ENCODE measurements around the gene LTBP1.

Gene LTBP1

GRCh38 chr2:33118651-33119050 lies 171.9 kb downstream of the LTBP1 start:
- no peak for DNase-seq (ENCODE audit: low spot score)

- DNase-seq (ENCODE audit: low spot score) = no peak
Observed at GRCh38 chr2:33121416-33121815, 174.7 kb downstream of the LTBP1 start.

- no peak for DNase-seq (ENCODE audit: low spot score)
Observed at GRCh38 chr2:33121925-33122324, 175.2 kb downstream of the LTBP1 start.

- no peak for DNase-seq (ENCODE audit: low spot score)
Observed at GRCh38 chr2:33122726-33123125, 176.0 kb downstream of the LTBP1 start.

GRCh38 chr2:33123216-33123615 lies 176.5 kb downstream of the LTBP1 start:
- no peak for DNase-seq (ENCODE audit: low spot score)

GRCh38 chr2:33126552-33126951 lies 179.8 kb downstream of the LTBP1 start:
- DNase-seq (ENCODE audit: low spot score) = no peak

GRCh38 chr2:33126958-33127357 lies 180.2 kb downstream of the LTBP1 start:
- no peak for DNase-seq (ENCODE audit: low spot score)

GRCh38 chr2:33129263-33130053 lies 182.7 kb downstream of the LTBP1 start:
- no peak for DNase-seq (ENCODE audit: low spot score)

- DNase-seq (ENCODE audit: low spot score) = no peak
Observed at GRCh38 chr2:33130054-33130447, 183.3 kb downstream of the LTBP1 start.

GRCh38 chr2:33130544-33130943 lies 183.8 kb downstream of the LTBP1 start:
- no peak for DNase-seq (ENCODE audit: low spot score)

GRCh38 chr2:33131111-33131510 lies 184.4 kb downstream of the LTBP1 start:
- DNase-seq (ENCODE audit: low spot score) = no peak

GRCh38 chr2:33131749-33132148 lies 185.0 kb downstream of the LTBP1 start:
- DNase-seq (ENCODE audit: low spot score) = no peak

GRCh38 chr2:33133454-33133952 lies 186.8 kb downstream of the LTBP1 start:
- no peak for DNase-seq (ENCODE audit: low spot score)

- peak; percentile 94 for DNase-seq (ENCODE audit: low spot score)
Observed at GRCh38 chr2:33134086-33134771, 187.5 kb downstream of the LTBP1 start.

GRCh38 chr2:33134791-33135560 lies 188.2 kb downstream of the LTBP1 start:
- DNase-seq (ENCODE audit: low spot score) = no peak

GRCh38 chr2:33135645-33136044 lies 188.9 kb downstream of the LTBP1 start:
- DNase-seq (ENCODE audit: low spot score) = no peak

- no peak for DNase-seq (ENCODE audit: low spot score)
Observed at GRCh38 chr2:33136056-33136455, 189.3 kb downstream of the LTBP1 start.

GRCh38 chr2:33136566-33136965 lies 189.8 kb downstream of the LTBP1 start:
- no peak for DNase-seq (ENCODE audit: low spot score)

- DNase-seq (ENCODE audit: low spot score) = no peak
Observed at GRCh38 chr2:33137331-33137730, 190.6 kb downstream of the LTBP1 start.

- DNase-seq (ENCODE audit: low spot score) = no peak
Observed at GRCh38 chr2:33139949-33140348, 193.2 kb downstream of the LTBP1 start.

- DNase-seq (ENCODE audit: low spot score) = no peak
Observed at GRCh38 chr2:33141476-33141875, 194.7 kb downstream of the LTBP1 start.

- no peak for DNase-seq (ENCODE audit: low spot score)
Observed at GRCh38 chr2:33142810-33143209, 196.1 kb downstream of the LTBP1 start.

- no peak for DNase-seq (ENCODE audit: low spot score)
Observed at GRCh38 chr2:33144243-33144642, 197.5 kb downstream of the LTBP1 start.
